HG03045 (cell line): Measurements from ENCODE around the gene GLTP.
"Not testable (repeated sequence)": the region's sequence is repeated elsewhere in the genome, so short reads cannot be mapped to it uniquely, and the experiment has no call there.

Experiments
- ATAC-seq: cut with Tn5 transposase; IDR thresholded peaks from one replicate; pipeline ENCODE4 v1.9.1; 2021; ENCODE audit warnings: mild to moderate bottlenecking, moderate library complexity; ENCODE audit not compliant: unreplicated experiment

The GLTP gene

GRCh38 chr12:109905301-109905700 lies 25.0 kb upstream of the GLTP start:
- ATAC-seq: no peak

GRCh38 chr12:109902891-109903418 lies 22.6 kb upstream of the GLTP start:
- no peak for ATAC-seq

- peak; percentile 23 for ATAC-seq
Observed at GRCh38 chr12:109900752-109901580, 20.6 kb upstream of the GLTP start.

- ATAC-seq: peak; percentile 73
Observed at GRCh38 chr12:109899783-109900751, 19.7 kb upstream of the GLTP start, which contains the start of gene TCHP. Gene TCHP (plus strand): TSS chr12:109900274. CDS start chr12:109903027, 2,753 bp downstream.

GRCh38 chr12:109899345-109899744 lies 19.0 kb upstream of the GLTP start:
- ATAC-seq: not testable (repeated sequence)

GRCh38 chr12:109897029-109897428 lies 16.7 kb upstream of the GLTP start:
- ATAC-seq: no peak

- no peak for ATAC-seq
Observed at GRCh38 chr12:109896188-109896587, 15.8 kb upstream of the GLTP start.

- ATAC-seq: no peak
Observed at GRCh38 chr12:109894939-109895338, 14.6 kb upstream of the GLTP start.

- ATAC-seq: no peak
Observed at GRCh38 chr12:109893261-109893995, 13.1 kb upstream of the GLTP start.

GRCh38 chr12:109892748-109893147 lies 12.4 kb upstream of the GLTP start:
- peak; percentile 62 for ATAC-seq

GRCh38 chr12:109892165-109892715 lies 11.9 kb upstream of the GLTP start:
- ATAC-seq: no peak

GRCh38 chr12:109891731-109892130 lies 11.4 kb upstream of the GLTP start:
- ATAC-seq: not testable (repeated sequence)

- no peak for ATAC-seq
Observed at GRCh38 chr12:109890620-109891170, 10.4 kb upstream of the GLTP start.

- ATAC-seq: no peak
Observed at GRCh38 chr12:109888179-109889020, 8.1 kb upstream of the GLTP start.

GRCh38 chr12:109885616-109886015 lies 5.3 kb upstream of the GLTP start:
- no peak for ATAC-seq

- no peak for ATAC-seq
Observed at GRCh38 chr12:109883461-109883860, 3.1 kb upstream of the GLTP start.

GRCh38 chr12:109881752-109882151 lies 1.4 kb upstream of the GLTP start:
- ATAC-seq: no peak

- ATAC-seq: no peak
Observed at GRCh38 chr12:109880938-109881337, 597 bp upstream of the GLTP start.
